GM19372 (cell line): ENCODE measurements around the gene SDC4.

ENCODE experiments used
- ATAC-seq: cut with Tn5 transposase; IDR thresholded peaks from one replicate; pipeline ENCODE4 v1.9.1; 2021; ENCODE audit warnings: mild to moderate bottlenecking, low read depth, moderate library complexity; ENCODE audit not compliant: unreplicated experiment

The SDC4 gene

GRCh38 chr20:45301824-45302271 is 46.4 kb downstream of the SDC4 start:
- no peak for ATAC-seq

- peak; percentile 51 for ATAC-seq
Measured at GRCh38 chr20:45300961-45301360, 47.3 kb downstream of the SDC4 start.

GRCh38 chr20:45299786-45300185 is 48.4 kb downstream of the SDC4 start:
- ATAC-seq: no peak

GRCh38 chr20:45297786-45298497 is 50.3 kb downstream of the SDC4 start:
- no peak for ATAC-seq

- no peak for ATAC-seq
Measured at GRCh38 chr20:45294659-45295058, 53.6 kb downstream of the SDC4 start.

GRCh38 chr20:45294003-45294368 is 54.2 kb downstream of the SDC4 start:
- no peak for ATAC-seq

- ATAC-seq: peak; percentile 78
Measured at GRCh38 chr20:45293041-45294002, 54.9 kb downstream of the SDC4 start.

GRCh38 chr20:45292343-45292742 is 55.9 kb downstream of the SDC4 start:
- ATAC-seq: no peak

GRCh38 chr20:45291526-45291925 is 56.7 kb downstream of the SDC4 start:
- ATAC-seq: no peak

- ATAC-seq: no peak
Measured at GRCh38 chr20:45290677-45291355, 57.4 kb downstream of the SDC4 start.

GRCh38 chr20:45289942-45290676 is 58.1 kb downstream of the SDC4 start:
- ATAC-seq: no peak

GRCh38 chr20:45288860-45289259 is 59.4 kb downstream of the SDC4 start:
- ATAC-seq: no peak

GRCh38 chr20:45288376-45288775 is 59.8 kb downstream of the SDC4 start:
- no peak for ATAC-seq

GRCh38 chr20:45283551-45284057 is 64.6 kb downstream of the SDC4 start:
- no peak for ATAC-seq

- no peak for ATAC-seq
Measured at GRCh38 chr20:45282700-45283550, 65.3 kb downstream of the SDC4 start.

- no peak for ATAC-seq
Measured at GRCh38 chr20:45279992-45280391, 68.2 kb downstream of the SDC4 start.

- ATAC-seq: no peak
Measured at GRCh38 chr20:45275338-45275737, 72.9 kb downstream of the SDC4 start.
